GM10248 (cell line): Measurements from ENCODE around the gene RFPL2.

Source experiments
- CTCF ChIA-PET: fragments of 300-600 bp; sonication (Branson Sonifier 250); formaldehyde crosslinking; extraction: SDS; loops from one replicate; lab custom pipeline; 2021; ENCODE audit warnings: antibody characterized with exemption; lab: Yijun Ruan, JAX
- POLR2A ChIA-PET: fragments of 350-650 bp; sonication (Branson Sonifier 250); formaldehyde crosslinking; extraction: SDS; loops from one replicate; lab custom pipeline; 2020; ENCODE audit warnings: antibody characterized with exemption; lab: Yijun Ruan, JAX
- DNase-seq: peaks from one replicate; pipeline ENCODE4 v3.0.0; 2012; ENCODE audit errors: extremely low spot score
- CTCF ChIP-seq: IDR thresholded peaks from 2 replicates; pipeline ENCODE4 v1.5.1; 2012; ENCODE audit warnings: mild to moderate bottlenecking, low read depth; ENCODE audit errors: extremely low read depth, missing control alignments, control extremely low read depth

RFPL2 gene

GRCh38 chr22:32240461-32240860 is 35.6 kb upstream of the RFPL2 start:
- DNase-seq = no peak
- POLR2A ChIA-PET = no interaction called here
- no peak for TF ChIP-seq CTCF
- CTCF ChIA-PET = interaction anchor here (0.8 kb wide), 1 partner anchor 150 kb away, joined by 3 read pairs; no protein-coding TSS in a partner anchor

GRCh38 chr22:32237906-32238305 is 33.0 kb upstream of the RFPL2 start:
- CTCF ChIA-PET = no interaction called here
- POLR2A ChIA-PET = no interaction called here
- no peak for TF ChIP-seq CTCF
- DNase-seq = no peak

- POLR2A ChIA-PET = no interaction called here
- no peak for DNase-seq
- CTCF ChIA-PET = no interaction called here
- TF ChIP-seq CTCF = no peak
These were observed 32.1 kb upstream of the RFPL2 start for GRCh38 chr22:32236970-32237369.

GRCh38 chr22:32233091-32233490 is 28.2 kb upstream of the RFPL2 start:
- DNase-seq = no peak
- TF ChIP-seq CTCF = no peak
- ChIA-PET POLR2A (no interaction called here), CTCF (interaction anchor here (2.9 kb wide), 1 partner anchor 33 kb away, joined by 12 read pairs; no protein-coding TSS in a partner anchor)

- no peak for TF ChIP-seq CTCF
- no peak for DNase-seq
- CTCF ChIA-PET = no interaction called here
- POLR2A ChIA-PET = no interaction called here
These were observed 27.4 kb upstream of the RFPL2 start for GRCh38 chr22:32232191-32232830.

GRCh38 chr22:32226326-32227104 is 21.6 kb upstream of the RFPL2 start:
- DNase-seq = no peak
- CTCF ChIA-PET = no interaction called here
- POLR2A ChIA-PET = no interaction called here
- TF ChIP-seq CTCF = no peak
